ENCODE data around the gene EEIG1. TPM values are rescaled to one million over a fixed set of nuclear protein-coding genes. Genes with fewer than 3 reads are reported as not detected.

Gene EEIG1
- total RNA-seq, 2 donors from 2014 or later = 72.2 to 95.9 TPM

GRCh38 chr9:127982912-127983311, 2.1 kb upstream of the EEIG1 start:
- Histone ChIP-seq H3K4me1 (peaks cover under 1% of the 10 kb centered on the region), H3K9ac (ENCODE audit: low read depth in 2 of 2, low read length in 2 of 2) (no peak overlapping the region), H3K27ac (no peak overlapping the region), H3K9me3 (no peaks in the 10 kb centered on the region), H3K27me3 (no peaks in the 10 kb centered on the region), H3K4me3 (no peak overlapping the region), H3K36me3 (no peaks in the 10 kb centered on the region)
- TF ChIP-seq, protein P1, sequence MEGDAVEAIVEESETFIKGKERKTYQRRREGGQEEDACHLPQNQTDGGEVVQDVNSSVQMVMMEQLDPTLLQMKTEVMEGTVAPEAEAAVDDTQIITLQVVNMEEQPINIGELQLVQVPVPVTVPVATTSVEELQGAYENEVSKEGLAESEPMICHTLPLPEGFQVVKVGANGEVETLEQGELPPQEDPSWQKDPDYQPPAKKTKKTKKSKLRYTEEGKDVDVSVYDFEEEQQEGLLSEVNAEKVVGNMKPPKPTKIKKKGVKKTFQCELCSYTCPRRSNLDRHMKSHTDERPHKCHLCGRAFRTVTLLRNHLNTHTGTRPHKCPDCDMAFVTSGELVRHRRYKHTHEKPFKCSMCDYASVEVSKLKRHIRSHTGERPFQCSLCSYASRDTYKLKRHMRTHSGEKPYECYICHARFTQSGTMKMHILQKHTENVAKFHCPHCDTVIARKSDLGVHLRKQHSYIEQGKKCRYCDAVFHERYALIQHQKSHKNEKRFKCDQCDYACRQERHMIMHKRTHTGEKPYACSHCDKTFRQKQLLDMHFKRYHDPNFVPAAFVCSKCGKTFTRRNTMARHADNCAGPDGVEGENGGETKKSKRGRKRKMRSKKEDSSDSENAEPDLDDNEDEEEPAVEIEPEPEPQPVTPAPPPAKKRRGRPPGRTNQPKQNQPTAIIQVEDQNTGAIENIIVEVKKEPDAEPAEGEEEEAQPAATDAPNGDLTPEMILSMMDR (IDR thresholded peaks at IDR 0.05) = no peak
- intact Hi-C loops (cut with DNase I) = no loop called here
- no peak for DNase-seq

DNA sequence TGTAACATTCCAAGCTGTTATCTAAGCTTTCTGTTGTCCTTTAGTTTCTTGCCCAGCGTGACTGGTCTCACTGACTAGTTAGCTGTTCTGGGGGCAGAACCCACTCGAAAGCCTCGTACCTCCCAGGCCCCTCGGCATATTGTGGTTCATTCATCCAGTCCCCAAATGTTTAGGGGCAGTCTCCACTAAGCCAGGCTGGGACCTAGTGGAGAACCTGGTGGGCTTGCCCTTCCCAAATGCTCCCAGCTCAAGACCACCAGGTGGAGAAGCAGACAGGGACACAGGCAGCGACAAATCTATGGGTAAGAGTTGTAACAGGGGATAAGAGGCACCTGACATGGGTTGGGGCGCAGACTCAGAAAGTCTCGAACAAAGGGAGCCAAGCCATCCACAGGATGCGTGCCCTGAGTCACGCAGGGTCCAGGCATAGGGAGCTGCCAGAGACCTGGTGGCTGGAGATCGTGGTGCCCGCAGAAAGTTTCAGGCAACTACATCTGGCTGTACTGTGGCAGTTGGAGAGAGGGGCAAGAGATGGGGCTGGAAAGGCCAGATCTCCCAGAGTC, 851 bp upstream of the EEIG1 start:
- Histone ChIP-seq H3K9me3 (no peaks in the 10 kb centered on the region), H3K27me3 (no peaks in the 10 kb centered on the region), H3K36me3 (no peaks in the 10 kb centered on the region), H3K27ac (peak overlapping the region; percentile 80), H3K4me3 (peak overlapping the region; percentile 39), H3K4me1 (peaks cover 9% of the 10 kb centered on the region), H3K9ac (ENCODE audit: low read depth in 2 of 2, low read length in 2 of 2) (peak overlapping the region; percentile 77 to 97)
- intact Hi-C loops (cut with DNase I) = no loop called here
- TF ChIP-seq, protein P1 (IDR thresholded peaks at IDR 0.05) = no peak
- DNase-seq = no peak

DNA sequence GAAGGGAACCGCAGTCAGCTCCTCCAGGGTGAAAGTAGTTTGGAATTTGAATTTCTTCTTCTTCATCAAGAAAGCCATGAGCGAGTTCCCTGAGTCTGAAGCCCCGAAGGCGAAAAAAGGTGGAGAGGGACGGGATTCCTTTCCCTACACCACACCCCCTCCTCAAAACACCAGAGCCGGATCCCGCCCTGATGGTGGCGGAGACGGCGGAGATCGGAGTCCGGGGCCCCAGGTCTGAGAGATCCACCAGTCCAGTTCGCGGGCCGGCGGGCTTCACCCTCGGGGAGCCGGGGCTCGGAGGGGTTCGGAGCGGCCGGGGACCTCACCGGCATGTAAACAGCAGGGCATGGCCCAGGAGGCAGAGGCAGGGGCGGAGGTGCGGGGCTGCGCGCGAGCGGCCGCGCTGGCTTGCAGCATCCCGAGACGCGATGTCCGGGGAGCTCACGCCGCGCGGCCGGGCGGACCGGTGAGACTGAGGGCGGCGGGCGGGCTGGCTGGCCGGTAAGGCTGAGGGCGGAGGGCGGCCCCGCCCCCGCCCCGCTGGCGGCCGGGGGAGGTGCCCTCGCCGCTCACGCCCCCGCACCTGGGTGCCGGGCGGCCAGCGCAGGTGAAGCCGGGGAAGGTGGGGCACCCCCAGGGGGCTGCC, 606 bp downstream of the EEIG1 start:
- Histone ChIP-seq H3K27me3 (no peaks in the 10 kb centered on the region), H3K36me3 (no peaks in the 10 kb centered on the region), H3K4me3 (peak overlapping the region; percentile 83), H3K27ac (peak overlapping the region; percentile 96), H3K9ac (ENCODE audit: low read depth in 2 of 2, low read length in 2 of 2) (peak overlapping the region; percentile 97 to 98), H3K4me1 (peaks cover 21% of the 10 kb centered on the region), H3K9me3 (no peaks in the 10 kb centered on the region)
- peak; percentile 72 for DNase-seq
- TF ChIP-seq, protein P1 (IDR thresholded peaks at IDR 0.05) = no peak
- intact Hi-C loops (cut with DNase I) = no loop called here

DNA sequence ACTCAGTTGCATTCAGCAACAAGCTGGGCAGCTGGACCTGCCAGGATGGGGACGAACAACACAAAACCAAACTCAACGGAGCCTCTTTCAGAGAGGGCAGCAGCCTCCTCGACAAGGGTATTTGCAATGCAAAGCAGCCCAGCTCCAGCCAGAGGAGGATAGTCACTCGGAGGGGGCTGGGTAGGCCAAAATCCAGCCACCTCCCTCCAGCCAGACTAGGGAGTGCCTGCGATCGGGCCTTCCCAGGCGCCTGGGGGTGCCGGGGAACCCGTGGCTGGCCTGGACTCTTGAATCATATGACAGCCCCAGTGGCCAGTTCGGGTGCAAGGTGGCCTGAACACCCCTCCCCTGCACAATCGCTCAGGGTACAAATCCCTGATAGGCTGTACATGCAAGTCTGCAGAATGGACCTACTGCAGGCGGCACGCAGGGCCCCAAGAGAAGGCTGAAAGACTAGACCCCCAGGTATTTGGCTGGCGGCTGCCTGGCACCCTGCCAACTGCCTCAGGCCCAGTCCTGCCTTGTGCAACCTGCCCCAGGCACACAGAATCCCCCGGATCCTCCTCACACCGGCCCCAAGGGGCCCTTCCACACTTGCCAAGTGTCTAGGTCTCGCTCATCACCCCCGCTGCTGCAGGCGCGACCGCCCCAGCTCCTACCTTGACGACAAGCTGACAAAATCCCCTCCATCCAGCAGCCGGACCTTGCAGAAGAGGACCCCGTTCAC, 1.3 kb downstream of the EEIG1 start:
- Histone ChIP-seq H3K9me3 (no peaks in the 10 kb centered on the region), H3K4me1 (peaks cover 28% of the 10 kb centered on the region), H3K36me3 (no peaks in the 10 kb centered on the region), H3K27ac (peak overlapping the region; percentile 96), H3K9ac (ENCODE audit: low read depth in 2 of 2, low read length in 2 of 2) (peak overlapping the region; percentile 97 to 98), H3K4me3 (peak overlapping the region; percentile 83), H3K27me3 (no peaks in the 10 kb centered on the region)
- DNase-seq = peak; percentile 76
- TF ChIP-seq, protein P1 (IDR thresholded peaks at IDR 0.05) = no peak
- intact Hi-C loops (cut with DNase I) = no loop called here

DNA sequence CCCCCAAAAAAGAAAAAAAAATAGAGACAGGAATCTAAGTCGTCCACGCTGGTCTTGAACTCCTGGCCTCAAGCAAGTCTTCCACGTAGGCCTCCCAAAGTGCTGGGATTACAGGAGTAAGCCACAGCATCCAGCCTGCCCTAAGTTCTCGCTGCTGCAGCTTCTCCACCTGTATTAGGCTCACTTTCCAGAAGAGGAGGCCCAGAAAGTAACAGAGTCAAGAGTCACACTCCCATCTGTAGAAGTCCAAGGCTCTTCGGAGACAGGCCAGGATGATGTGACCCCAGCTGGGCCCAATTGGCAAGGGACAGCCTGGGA, 1.8 kb downstream of the EEIG1 start:
- Histone ChIP-seq H3K27ac (peak overlapping the region; percentile 96), H3K9ac (ENCODE audit: low read depth in 2 of 2, low read length in 2 of 2) (peak overlapping the region; percentile 97 to 98), H3K4me3 (peak overlapping the region; percentile 83), H3K4me1 (peaks cover 33% of the 10 kb centered on the region), H3K9me3 (no peaks in the 10 kb centered on the region), H3K27me3 (no peaks in the 10 kb centered on the region), H3K36me3 (no peaks in the 10 kb centered on the region)
- intact Hi-C loops (cut with DNase I) = no loop called here
- no peak for DNase-seq
- TF ChIP-seq, protein P1 (IDR thresholded peaks at IDR 0.05) = no peak
